ENCODE results near the gene OR9Q1.

Gene OR9Q1

GRCh38 chr11:58075781-58076180 lies 52.1 kb downstream of the OR9Q1 start:
- H3K4me1 ChIP-seq (ENCODE audit: insufficient read depth, low read length, poor library complexity, severe bottlenecking) = no peaks in the 10 kb centered on the region
- H3K27me3 ChIP-seq (ENCODE audit: insufficient read depth, low read length, poor library complexity, severe bottlenecking) = no peaks in the 10 kb centered on the region
- H3K36me3 ChIP-seq (ENCODE audit: insufficient read depth, low read length) = no peaks in the 10 kb centered on the region
- H3K9ac ChIP-seq (ENCODE audit: low read depth, low read length, poor library complexity, severe bottlenecking) = no peak overlapping the region
- no peaks in the 10 kb centered on the region for H4K20me1 ChIP-seq (ENCODE audit: insufficient read depth, low read length, poor library complexity, severe bottlenecking)
- no peaks in the 10 kb centered on the region for H3K9me3 ChIP-seq (ENCODE audit: insufficient read depth, low read depth, low read length)
- no peaks in the 10 kb centered on the region for H3F3A ChIP-seq (ENCODE audit: low read depth)
- H2AFZ ChIP-seq (ENCODE audit: low read length) = no peak overlapping the region
- no peak overlapping the region for H3K4me2 ChIP-seq (ENCODE audit: low read depth, low read length, poor library complexity, severe bottlenecking)
- H3K79me2 ChIP-seq (ENCODE audit: insufficient read depth, low read length) = no peaks in the 10 kb centered on the region
- TF ChIP-seq CTCF (conservative IDR thresholded peaks at IDR 0.05; ENCODE audit: low read length) (no peak), EZH2phosphoT487 (IDR thresholded peaks at IDR 0.05; ENCODE audit: borderline replicate concordance) (no peak)
- no peak overlapping the region for H3K4me3 ChIP-seq (ENCODE audit: low read length, poor library complexity, severe bottlenecking)
- H3K9me2 ChIP-seq (replicated peaks; ENCODE audit: low read depth, low read length) = no peaks in the 10 kb centered on the region

GRCh38 chr11:58086528-58086927 lies 62.8 kb downstream of the OR9Q1 start:
- Histone ChIP-seq H3K4me2 (ENCODE audit: low read depth, low read length, poor library complexity, severe bottlenecking) (no peak overlapping the region), H3K4me1 (ENCODE audit: insufficient read depth, low read length, poor library complexity, severe bottlenecking) (no peaks in the 10 kb centered on the region), H3K79me2 (ENCODE audit: insufficient read depth, low read length) (no peaks in the 10 kb centered on the region), H3K27me3 (ENCODE audit: insufficient read depth, low read length, poor library complexity, severe bottlenecking) (no peaks in the 10 kb centered on the region), H2AFZ (ENCODE audit: low read length) (no peak overlapping the region), H3K9me2 (replicated peaks; ENCODE audit: low read depth, low read length) (no peaks in the 10 kb centered on the region), H3K4me3 (ENCODE audit: low read length, poor library complexity, severe bottlenecking) (no peak overlapping the region), H3K9ac (ENCODE audit: low read depth, low read length, poor library complexity, severe bottlenecking) (no peak overlapping the region), H3K36me3 (ENCODE audit: insufficient read depth, low read length) (no peaks in the 10 kb centered on the region), H3K9me3 (ENCODE audit: insufficient read depth, low read depth, low read length) (no peaks in the 10 kb centered on the region; the same call in 1 of the 2 replicates), H4K20me1 (ENCODE audit: insufficient read depth, low read length, poor library complexity, severe bottlenecking) (no peaks in the 10 kb centered on the region), H3F3A (ENCODE audit: low read depth) (no peaks in the 10 kb centered on the region)
- TF ChIP-seq EZH2phosphoT487 (IDR thresholded peaks at IDR 0.05; ENCODE audit: borderline replicate concordance) (no peak), CTCF (conservative IDR thresholded peaks at IDR 0.05; ENCODE audit: low read length) (no peak)

- Histone ChIP-seq H2AFZ (ENCODE audit: low read length) (no peak overlapping the region), H4K20me1 (ENCODE audit: insufficient read depth, low read length, poor library complexity, severe bottlenecking) (no peaks in the 10 kb centered on the region), H3K9ac (ENCODE audit: low read depth, low read length, poor library complexity, severe bottlenecking) (no peak overlapping the region), H3K27me3 (ENCODE audit: insufficient read depth, low read length, poor library complexity, severe bottlenecking) (no peaks in the 10 kb centered on the region), H3K79me2 (ENCODE audit: insufficient read depth, low read length) (no peaks in the 10 kb centered on the region), H3K9me3 (ENCODE audit: insufficient read depth, low read depth, low read length) (no peaks in the 10 kb centered on the region), H3K4me3 (ENCODE audit: low read length, poor library complexity, severe bottlenecking) (no peak overlapping the region), H3K36me3 (ENCODE audit: insufficient read depth, low read length) (no peaks in the 10 kb centered on the region), H3F3A (ENCODE audit: low read depth) (no peaks in the 10 kb centered on the region), H3K4me1 (ENCODE audit: insufficient read depth, low read length, poor library complexity, severe bottlenecking) (no peaks in the 10 kb centered on the region), H3K4me2 (ENCODE audit: low read depth, low read length, poor library complexity, severe bottlenecking) (no peak overlapping the region), H3K9me2 (replicated peaks; ENCODE audit: low read depth, low read length) (no peaks in the 10 kb centered on the region)
- TF ChIP-seq CTCF (conservative IDR thresholded peaks at IDR 0.05; ENCODE audit: low read length) = no peak
- TF ChIP-seq EZH2phosphoT487 (IDR thresholded peaks at IDR 0.05; ENCODE audit: borderline replicate concordance) = no peak
These were observed 73.8 kb downstream of the OR9Q1 start for GRCh38 chr11:58097437-58097836.

Measured in Loucy (cell line).